H1 (cell line): ENCODE data around the gene C20orf141.

Experiments used
- CREB1 ChIP-seq: IDR thresholded peaks from 2 replicates; pipeline ENCODE4 v1.6.1; 2012; ENCODE audit warnings: inconsistent platforms
- EZH2 ChIP-seq: fragments of 200-600 bp; sonication (generic); IDR thresholded peaks from 2 replicates; pipeline ENCODE4 v1.7.1; 2012; ENCODE audit warnings: low read depth, mild to moderate bottlenecking, moderate library complexity, low read length, inconsistent platforms; ENCODE audit not compliant: severe bottlenecking
- TEAD4 ChIP-seq: IDR thresholded peaks from 2 replicates; pipeline ENCODE4 v1.6.1; 2012; ENCODE audit warnings: low read depth, low read length, inconsistent platforms, mixed read lengths

DNA sequence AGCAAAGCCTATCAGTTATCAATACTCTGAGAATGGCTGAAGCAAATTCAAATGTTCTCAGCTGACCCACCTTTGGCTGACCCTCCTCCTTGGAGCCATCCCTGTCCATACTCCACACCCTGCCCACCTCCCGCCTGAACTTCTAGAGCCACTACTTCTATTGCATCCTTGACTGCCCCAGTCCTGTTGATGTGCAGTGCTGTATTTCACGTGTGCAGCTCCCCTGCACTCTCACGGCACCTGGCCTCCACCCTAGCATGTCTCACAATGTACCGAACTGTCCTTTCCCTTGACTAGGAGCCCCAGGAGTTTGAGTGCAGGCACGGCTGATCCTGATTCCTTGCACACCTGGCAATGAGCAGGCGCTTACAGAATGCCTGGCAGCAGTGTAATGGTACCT lies 21.3 kb upstream of the C20orf141 start:
- TF ChIP-seq CREB1 = no peak
- TF ChIP-seq TEAD4 = no peak
- TF ChIP-seq EZH2 = no peak
